ENCODE results near the gene PLA2G4A.

- TF ChIP-seq TAF1 (IDR thresholded peaks at IDR 0.05; ENCODE audit: borderline replicate concordance, low read depth, low read length) (no peak), JUND (IDR thresholded peaks at IDR 0.05) (no peak), POLR2AphosphoS5 (IDR thresholded peaks at IDR 0.05; ENCODE audit: low read depth, low read length) (no peak)
These were observed 148.0 kb downstream of the PLA2G4A start for GRCh38 chr1:186976700-186977099.
